SU-DHL-6 (cell line): Measurements from ENCODE around the gene RFC3.
A peak's percentile ranks its signal among the peaks of the same experiment; 100 is the strongest.
"Not testable (repeated sequence)": the region's sequence is repeated elsewhere in the genome, so short reads cannot be mapped to it uniquely, and the experiment has no call there.

Experiments
- H2AFZ ChIP-seq: fragments of 200-600 bp; sonication (generic); 2 replicates; pipeline ENCODE4 v1.6.1; 2014; ENCODE audit warnings: low read depth, mild to moderate bottlenecking, moderate library complexity, mixed read lengths, antibody characterized with exemption, low read length; ENCODE audit not compliant: severe bottlenecking
- H3F3A ChIP-seq: fragments of 200-600 bp; shearing (Covaris generic); 2 replicates; pipeline ENCODE4 v1.6.0; 2016; ENCODE audit warnings: antibody characterized with exemption, mild to moderate bottlenecking; ENCODE audit not compliant: insufficient read depth
- H3K27ac ChIP-seq: fragments of 200-600 bp; sonication (generic); 2 replicates; pipeline ENCODE4 v1.5.1; 2016; ENCODE audit warnings: low read depth, mild to moderate bottlenecking, low read length, moderate library complexity, mixed read lengths
- H3K27me3 ChIP-seq: fragments of 200-600 bp; sonication (generic), shearing (Covaris generic); 2 replicates; pipeline ENCODE4 v1.6.0; 2014; ENCODE audit warnings: mild to moderate bottlenecking, low read length
- H3K36me3 ChIP-seq: fragments of 200-600 bp; sonication (generic); 2 replicates; pipeline ENCODE4 v1.6.1; 2014; ENCODE audit warnings: mild to moderate bottlenecking, low read length, mixed read lengths
- H3K4me2 ChIP-seq: fragments of 300-600, 200-600 bp; shearing (Covaris generic), sonication (generic); 2 replicates; pipeline ENCODE4 v1.6.0; 2014; ENCODE audit warnings: low read length, low read depth, mild to moderate bottlenecking; ENCODE audit not compliant: poor library complexity, severe bottlenecking
- H3K4me3 ChIP-seq: fragments of 200-600 bp; sonication (generic); 2 replicates; pipeline ENCODE4 v1.5.1; 2014; ENCODE audit warnings: antibody characterized with exemption, low read length, mild to moderate bottlenecking, mixed read lengths; ENCODE audit not compliant: insufficient read depth, poor library complexity, severe bottlenecking
- H3K79me2 ChIP-seq: fragments of 200-600 bp; sonication (generic); 2 replicates; pipeline ENCODE4 v1.6.1; 2014; ENCODE audit warnings: mild to moderate bottlenecking, low read length, moderate library complexity; ENCODE audit not compliant: insufficient read depth
- H3K9ac ChIP-seq: fragments of 200-600 bp; sonication (generic); 2 replicates; pipeline ENCODE4 v1.7.0; 2014; ENCODE audit warnings: mild to moderate bottlenecking, low read length
- H3K9me2 ChIP-seq: fragments of 200-600 bp; sonication (generic); replicated peaks from 2 replicates; pipeline ENCODE4 v1.6.1; 2014; ENCODE audit warnings: low read length; ENCODE audit not compliant: insufficient read depth
- H3K9me3 ChIP-seq: fragments of 200-600 bp; sonication (generic); 2 replicates; pipeline ENCODE4 v1.6.1; 2014; ENCODE audit warnings: low read length, mixed read lengths; ENCODE audit not compliant: insufficient read depth
- H4K20me1 ChIP-seq: fragments of 200-600 bp; sonication (generic); 2 replicates; pipeline ENCODE4 v1.6.1; 2014; ENCODE audit warnings: low read depth, mild to moderate bottlenecking, antibody characterized with exemption, low read length, moderate library complexity, mixed read lengths
- CTCF ChIP-seq: fragments of 200-600 bp; sonication (generic); IDR thresholded peaks from one replicate; pipeline ENCODE4 v1.5.1; 2017; ENCODE audit warnings: antibody characterized with exemption, mild to moderate bottlenecking, low read length, moderate library complexity; ENCODE audit not compliant: insufficient read depth, poor library complexity, severe bottlenecking
- EZH2phosphoT487 ChIP-seq: fragments of 200-600 bp; sonication (generic), shearing (Covaris generic); conservative IDR thresholded peaks from 2 replicates; pipeline ENCODE4 v1.6.1; 2018; ENCODE audit warnings: mild to moderate bottlenecking, antibody characterized with exemption, low read length, moderate library complexity, mixed read lengths

Gene RFC3

GRCh38 chr13:33775339-33776108 is 42.4 kb upstream of the RFC3 start:
- Histone ChIP-seq H3K9me2 (no peaks in the 10 kb centered on the region), H3K4me2 (peak overlapping the region; percentile 43), H3K27ac (peak overlapping the region; percentile 28), H3K36me3 (no peaks in the 10 kb centered on the region), H3K9ac (peak overlapping the region; percentile 27), H3K79me2 (no peaks in the 10 kb centered on the region), H3K4me3 (no peak overlapping the region), H3K9me3 (no peaks in the 10 kb centered on the region), H3K27me3 (no peaks in the 10 kb centered on the region), H4K20me1 (no peaks in the 10 kb centered on the region), H2AFZ (peak overlapping the region; percentile 70), H3F3A (peaks cover 13% of the 10 kb centered on the region; the same call in 1 of the 2 replicates)
- TF ChIP-seq CTCF (no peak), EZH2phosphoT487 (no peak)

GRCh38 chr13:33776239-33776881 is 41.6 kb upstream of the RFC3 start:
- Histone ChIP-seq H3F3A (peaks cover 13% of the 10 kb centered on the region; the same call in 1 of the 2 replicates), H3K9me3 (no peaks in the 10 kb centered on the region), H4K20me1 (no peaks in the 10 kb centered on the region), H3K27ac (peak overlapping the region; percentile 28), H3K4me2 (peak overlapping the region; percentile 43), H3K36me3 (no peaks in the 10 kb centered on the region), H3K9ac (peak overlapping the region; percentile 27), H2AFZ (peak overlapping the region; percentile 70), H3K27me3 (no peaks in the 10 kb centered on the region), H3K9me2 (no peaks in the 10 kb centered on the region), H3K4me3 (no peak overlapping the region), H3K79me2 (no peaks in the 10 kb centered on the region)
- no peak for TF ChIP-seq CTCF
- TF ChIP-seq EZH2phosphoT487 = no peak

GRCh38 chr13:33782631-33783030 is 35.3 kb upstream of the RFC3 start:
- peak overlapping the region; percentile 35 for H3K4me3 ChIP-seq
- H3K79me2 ChIP-seq = no peaks in the 10 kb centered on the region
- no peaks in the 10 kb centered on the region for H3K36me3 ChIP-seq
- H3F3A ChIP-seq = peaks cover 44% of the 10 kb centered on the region
- peak overlapping the region; percentile 13 for H2AFZ ChIP-seq
- no peaks in the 10 kb centered on the region for H3K27me3 ChIP-seq
- TF ChIP-seq CTCF = peak; percentile 25
- no peak for TF ChIP-seq EZH2phosphoT487
- H3K4me2 ChIP-seq = peak overlapping the region; percentile 65
- no peaks in the 10 kb centered on the region for H3K9me3 ChIP-seq
- no peaks in the 10 kb centered on the region for H3K9me2 ChIP-seq
- peak overlapping the region; percentile 59 for H3K9ac ChIP-seq
- H4K20me1 ChIP-seq = no peaks in the 10 kb centered on the region
- H3K27ac ChIP-seq = peak overlapping the region; percentile 97

GRCh38 chr13:33783212-33783611 is 34.7 kb upstream of the RFC3 start:
- not testable (repeated sequence) for H4K20me1 ChIP-seq, H3K9me3 ChIP-seq, H3K79me2 ChIP-seq, H3K9me2 ChIP-seq, H3K27me3 ChIP-seq, H3K36me3 ChIP-seq
- H3F3A ChIP-seq = peaks cover 50% of the 10 kb centered on the region
- peak overlapping the region; percentile 59 for H3K9ac ChIP-seq
- H3K27ac ChIP-seq = peak overlapping the region; percentile 97
- peak overlapping the region; percentile 27 for H2AFZ ChIP-seq
- H3K4me3 ChIP-seq = peak overlapping the region; percentile 42
- peak overlapping the region; percentile 65 for H3K4me2 ChIP-seq
